HCT116 (cell line): Measurements from ENCODE around the gene EEFSEC. TPM values are rescaled to one million over a fixed set of nuclear protein-coding genes. Genes with fewer than 3 reads are reported as not detected.

Experiments used
- ATAC-seq: fragments of 200-7000 bp; cut with Tn5 transposase; 2 replicates; pipeline ENCODE4 v1.9.1; 2020; ENCODE audit warnings: mild to moderate bottlenecking, moderate library complexity
- BruUV-seq: library from RNA; stranded (reverse); fragments of 400-500 nt; replicated peaks from 2 replicates; lab custom pipeline; 2021; lab: Mats Ljungman, UMichigan
- CTCF ChIA-PET: fragments of 300-600 bp; sonication (Branson Sonifier 250); formaldehyde crosslinking; loops from one replicate; lab custom pipeline; 2021; ENCODE audit warnings: antibody characterized with exemption; lab: Charles Lee
- POLR2A ChIA-PET: fragments of 300-600, 350-600 bp; sonication (Branson Sonifier 250); formaldehyde crosslinking; loops from one replicate; lab custom pipeline; 2021; ENCODE audit warnings: antibody characterized with exemption; lab: Charles Lee
- RAD21 ChIA-PET, 2 experiments: fragments of 300-600 bp; sonication (Branson Sonifier 250); formaldehyde crosslinking; loops; one replicate each; lab custom pipeline; 2023; ENCODE audit warnings: low total read pairs in 2 of 2; ENCODE audit not compliant: uncharacterized antibody in 2 of 2, unreplicated experiment in 2 of 2, low non-redundant PET in 1 of 2; lab: Charles Lee
- DNase-seq: peaks from one replicate; pipeline ENCODE4 v3.0.0-alpha.2; 2010; ENCODE audit warnings: low read depth, low spot score
- H2AFZ ChIP-seq: fragments of 200-600 bp; shearing (Covaris generic), sonication (generic); 2 replicates; pipeline ENCODE4 v1.6.1; 2017; ENCODE audit warnings: low read depth, mixed run types, mixed read lengths, antibody characterized with exemption, low read length; ENCODE audit not compliant: poor library complexity, severe bottlenecking
- H3K27ac ChIP-seq: 2 replicates; pipeline ENCODE4 v1.5.1; 2012; ENCODE audit warnings: low read depth, low read length
- H3K27me3 ChIP-seq: fragments of 200-600 bp; sonication (generic); 2 replicates; pipeline ENCODE4 v1.6.1; 2016; ENCODE audit warnings: mixed run types, low read length, mixed read lengths; ENCODE audit not compliant: insufficient read depth
- H3K36me3 ChIP-seq, 2 experiments: fragments of 200-500 bp in 1 of 2; fragments of 200-600 bp in 1 of 2; sonication (Bioruptor generic) in 1 of 2; sonication (generic) in 1 of 2; 2 replicates each; pipeline versions ENCODE4 v1.5.1 to v1.6.1; 2014 to 2016; ENCODE audit warnings: low read length in 2 of 2, inconsistent platforms in 1 of 2, mixed read lengths in 1 of 2, mixed run types in 1 of 2; ENCODE audit not compliant: insufficient read depth in 2 of 2, control insufficient read depth in 1 of 2
- H3K4me1 ChIP-seq, 2 experiments: fragments of 200-600 bp in 1 of 2; sonication (generic) in 1 of 2; 2 replicates each; pipeline versions ENCODE4 v1.5.1 to v1.6.1; 2012 to 2017; ENCODE audit warnings: low read length in 2 of 2, inconsistent platforms in 1 of 2, mild to moderate bottlenecking in 1 of 2, mixed read lengths in 1 of 2, mixed run types in 1 of 2, moderate library complexity in 1 of 2; ENCODE audit not compliant: insufficient read depth in 2 of 2, control insufficient read depth in 1 of 2
- H3K4me2 ChIP-seq: fragments of 200-600 bp; sonication (generic); 2 replicates; pipeline ENCODE4 v1.6.1; 2017; ENCODE audit warnings: mixed run types, low read length, mixed read lengths
- H3K4me3 ChIP-seq, 2 experiments: fragments of 200-600 bp in 1 of 2; sonication (generic) in 1 of 2; replicated peaks in 1 of 2; 2 replicates each; pipeline ENCODE4 v1.5.1; 2011 to 2016; ENCODE audit warnings: low read length in 2 of 2, control low read depth in 1 of 2, low read depth in 1 of 2, mild to moderate bottlenecking in 1 of 2, mixed read lengths in 1 of 2, mixed run types in 1 of 2
- H3K79me2 ChIP-seq: fragments of 200-600 bp; sonication (generic); 2 replicates; pipeline ENCODE4 v1.6.1; 2017; ENCODE audit warnings: mild to moderate bottlenecking, mixed run types, low read length, moderate library complexity, mixed read lengths; ENCODE audit not compliant: insufficient read depth
- H3K9ac ChIP-seq: fragments of 200-600 bp; sonication (generic); 2 replicates; pipeline ENCODE4 v1.6.1; 2016; ENCODE audit warnings: low read length, mixed read lengths
- H3K9me2 ChIP-seq: fragments of 200-600 bp; sonication (generic), shearing (Covaris generic); 2 replicates; pipeline ENCODE4 v1.6.1; 2017; ENCODE audit warnings: mixed run types, mild to moderate bottlenecking, moderate library complexity; ENCODE audit not compliant: insufficient read depth
- H3K9me3 ChIP-seq, 2 experiments: fragments of 200-500 bp in 1 of 2; fragments of 200-600 bp in 1 of 2; sonication (Bioruptor generic) in 1 of 2; sonication (generic) in 1 of 2; 2 replicates each; pipeline ENCODE4 v1.6.1; 2014 to 2017; ENCODE audit warnings: low read length in 2 of 2, mixed read lengths in 2 of 2, inconsistent platforms in 1 of 2, low read depth in 1 of 2, mild to moderate bottlenecking in 1 of 2, mixed run types in 1 of 2, moderate library complexity in 1 of 2; ENCODE audit not compliant: control insufficient read depth in 1 of 2, insufficient read depth in 1 of 2
- H4K20me1 ChIP-seq: fragments of 200-600 bp; sonication (generic), shearing (Covaris generic); 2 replicates; pipeline ENCODE4 v1.6.1; 2017; ENCODE audit warnings: mixed run types, mild to moderate bottlenecking, moderate library complexity; ENCODE audit not compliant: insufficient read depth
- CBX3 ChIP-seq: IDR thresholded peaks from 2 replicates; pipeline ENCODE4 v1.6.1; 2012; ENCODE audit warnings: low read depth
- CEBPB ChIP-seq: IDR thresholded peaks from 2 replicates; pipeline ENCODE4 v1.6.1; 2012; ENCODE audit warnings: low read depth
- EGR1 ChIP-seq: IDR thresholded peaks from 2 replicates; pipeline ENCODE4 v1.6.1; 2012; ENCODE audit warnings: low read depth
- ELF1 ChIP-seq: IDR thresholded peaks from 2 replicates; pipeline ENCODE4 v1.6.1; 2012; ENCODE audit warnings: low read depth, borderline replicate concordance
- EZH2 ChIP-seq: fragments of 200-600 bp; sonication (generic); IDR thresholded peaks from 2 replicates; pipeline ENCODE4 v1.6.1; 2017; ENCODE audit warnings: antibody characterized with exemption, mixed run types
- JUND ChIP-seq: IDR thresholded peaks from 2 replicates; pipeline ENCODE4 v1.6.1; 2012
- POLR2A ChIP-seq: IDR thresholded peaks from 2 replicates; pipeline ENCODE4 v1.7.0; 2011; ENCODE audit warnings: borderline replicate concordance; ENCODE audit not compliant: insufficient read depth, insufficient read length; ENCODE audit errors: extremely low read depth
- POLR2AphosphoS5 ChIP-seq: IDR thresholded peaks from 2 replicates; pipeline ENCODE4 v1.6.1; 2011; ENCODE audit warnings: mild to moderate bottlenecking, low read depth, low read length, moderate library complexity
- RAD21 ChIP-seq: IDR thresholded peaks from 2 replicates; pipeline ENCODE4 v1.6.1; 2012; ENCODE audit warnings: low read depth, mild to moderate bottlenecking
- SIN3A ChIP-seq: IDR thresholded peaks from 2 replicates; pipeline ENCODE4 v1.6.1; 2012; ENCODE audit warnings: low read depth
- SP1 ChIP-seq: IDR thresholded peaks from 2 replicates; pipeline ENCODE4 v1.6.1; 2012; ENCODE audit warnings: low read depth
- SRF ChIP-seq: IDR thresholded peaks from 2 replicates; pipeline ENCODE4 v1.6.1; 2012; ENCODE audit warnings: low read depth
- TCF7L2 ChIP-seq: IDR thresholded peaks from 2 replicates; pipeline ENCODE4 v1.7.0; 2011; ENCODE audit warnings: borderline replicate concordance, inconsistent platforms; ENCODE audit not compliant: insufficient read depth, insufficient read length; ENCODE audit errors: extremely low read depth
- YY1 ChIP-seq: IDR thresholded peaks from 2 replicates; pipeline ENCODE4 v1.6.1; 2011; ENCODE audit warnings: low read length, low read depth, moderate library complexity, mild to moderate bottlenecking; ENCODE audit not compliant: insufficient replicate concordance; ENCODE audit errors: extremely low read depth
- intact Hi-C: fragments of 100-400 bp; cut with micrococcal nuclease; formaldehyde crosslinking; loops from 2 replicates; pipeline ENCODE4 v1.10.0; 2022
- total RNA-seq: library from RNA; stranded (reverse); gene quantifications from one replicate; pipeline ENCODE4 v1.2.1, GENCODE V29; 2021; ENCODE audit not compliant: unreplicated experiment
- TF ChIP-seq, protein P1 (sequence below): IDR thresholded peaks from 2 replicates; pipeline ENCODE4 v1.6.1; 2012
- TF ChIP-seq, protein P2 (sequence below): IDR thresholded peaks from 2 replicates; pipeline ENCODE4 v1.6.1; 2012
- TF ChIP-seq, protein P3 (sequence below): IDR thresholded peaks from 2 replicates; pipeline ENCODE4 v1.6.1; 2012; ENCODE audit warnings: low read depth

EEFSEC gene
- total RNA-seq, 1 experiment from 2014 or later = 16.1 TPM

DNA sequence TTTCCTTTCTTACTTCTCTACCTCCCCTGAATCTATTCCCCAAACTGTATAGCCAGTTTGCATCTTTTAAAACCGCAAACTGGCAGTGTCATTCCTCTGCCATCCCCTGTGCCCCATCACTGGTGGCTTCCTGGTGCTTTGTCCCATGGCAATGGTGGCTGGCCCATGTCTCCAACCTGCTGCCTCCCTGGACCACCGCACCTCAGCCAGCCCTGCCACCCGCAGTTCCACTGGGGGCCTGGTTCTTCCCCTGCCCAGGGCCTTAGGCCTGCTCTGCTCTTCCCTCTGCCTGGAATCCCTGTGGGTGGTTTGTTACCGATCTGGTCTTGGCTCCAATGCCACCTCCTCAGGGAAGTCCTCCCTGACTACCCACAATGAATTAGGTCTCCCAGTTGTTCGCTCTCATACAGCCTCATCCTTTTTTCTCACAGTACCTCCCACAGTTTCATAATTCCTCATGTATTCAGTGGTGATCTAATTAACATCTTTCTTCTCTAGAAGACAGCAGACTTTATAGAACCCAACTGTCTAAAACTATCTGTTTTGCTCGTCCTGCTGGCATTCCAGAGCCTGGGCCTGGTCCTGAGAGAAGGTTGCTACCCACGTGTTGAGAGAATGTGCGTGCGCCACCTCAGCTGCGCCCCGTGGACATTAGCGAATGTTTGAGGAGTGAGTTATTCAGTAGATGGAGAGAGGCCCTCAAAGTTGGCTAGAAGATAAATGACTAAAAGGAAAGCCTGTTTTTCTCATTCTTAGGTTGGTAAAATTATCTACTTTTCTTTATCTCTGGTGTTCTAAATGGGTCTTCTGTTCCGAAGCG is 183.3 kb downstream of the EEFSEC start:
- Histone ChIP-seq H4K20me1 (no peaks in the 10 kb centered on the region), H3K36me3 (no peaks in the 10 kb centered on the region), H3K27ac (no peak overlapping the region), H3K9me3 (no peaks in the 10 kb centered on the region), H3K4me1 (peaks cover 2 to 4% of the 10 kb centered on the region in 2 experiments; a peak in 2 of 4 replicates), H3K9ac (no peak overlapping the region), H2AFZ (no peak overlapping the region), H3K27me3 (no peaks in the 10 kb centered on the region), H3K9me2 (no peaks in the 10 kb centered on the region), H3K79me2 (no peaks in the 10 kb centered on the region), H3K4me2 (no peak overlapping the region), H3K4me3 (no peak overlapping the region)
- CTCF ChIA-PET = no interaction called here
- ATAC-seq (no peak), DNase-seq (no peak)
- BruUV-seq = no TSS peak
- RAD21 ChIA-PET = no interaction called here
- POLR2A ChIA-PET = no interaction called here
- TF ChIP-seq, protein P1, sequence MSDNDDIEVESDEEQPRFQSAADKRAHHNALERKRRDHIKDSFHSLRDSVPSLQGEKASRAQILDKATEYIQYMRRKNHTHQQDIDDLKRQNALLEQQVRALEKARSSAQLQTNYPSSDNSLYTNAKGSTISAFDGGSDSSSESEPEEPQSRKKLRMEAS = no peak
- TF ChIP-seq YY1 (no peak), EGR1 (no peak), RAD21 (no peak), ELF1 (no peak), SRF (no peak), POLR2A (no peak)
- intact Hi-C loops = no loop called here

DNA sequence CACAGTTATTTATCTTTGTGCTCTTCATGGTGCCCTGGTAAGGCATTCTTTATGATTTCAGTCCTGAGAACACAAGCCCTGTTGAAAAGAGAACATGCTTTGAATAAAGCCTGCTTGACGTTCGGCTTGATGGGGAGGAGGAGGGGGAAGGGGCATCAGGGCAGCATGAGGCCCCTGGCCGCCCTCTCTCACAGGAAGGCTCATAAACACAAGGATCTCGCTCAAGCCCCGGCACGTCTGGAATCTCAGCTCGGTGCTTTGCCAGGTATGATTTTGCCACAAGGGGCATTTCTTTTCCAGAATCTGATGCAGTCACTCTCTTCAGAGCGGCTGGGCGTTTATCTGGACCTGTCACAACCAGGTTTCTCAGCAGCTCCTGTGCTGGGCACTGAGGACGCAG is 184.0 kb downstream of the EEFSEC start:
- POLR2A ChIA-PET = no interaction called here
- Histone ChIP-seq H3K9me3 (no peaks in the 10 kb centered on the region), H3K9me2 (no peaks in the 10 kb centered on the region), H4K20me1 (no peaks in the 10 kb centered on the region), H2AFZ (no peak overlapping the region), H3K9ac (no peak overlapping the region), H3K27me3 (no peaks in the 10 kb centered on the region), H3K27ac (no peak overlapping the region), H3K4me2 (no peak overlapping the region), H3K4me3 (no peak overlapping the region), H3K36me3 (no peaks in the 10 kb centered on the region), H3K79me2 (no peaks in the 10 kb centered on the region), H3K4me1 (peaks cover 2 to 4% of the 10 kb centered on the region in 2 experiments; a peak in 2 of 4 replicates)
- no peak for ATAC-seq
- CTCF ChIA-PET = no interaction called here
- no peak for DNase-seq
- no TSS peak for BruUV-seq
- RAD21 ChIA-PET = no interaction called here
- intact Hi-C loops = no loop called here
- TF ChIP-seq SIN3A = no peak
- no peak for TF ChIP-seq TCF7L2
- TF ChIP-seq POLR2AphosphoS5 = no peak
- TF ChIP-seq, protein P2, sequence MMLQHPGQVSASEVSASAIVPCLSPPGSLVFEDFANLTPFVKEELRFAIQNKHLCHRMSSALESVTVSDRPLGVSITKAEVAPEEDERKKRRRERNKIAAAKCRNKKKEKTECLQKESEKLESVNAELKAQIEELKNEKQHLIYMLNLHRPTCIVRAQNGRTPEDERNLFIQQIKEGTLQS = no peak
- TF ChIP-seq, protein P3, sequence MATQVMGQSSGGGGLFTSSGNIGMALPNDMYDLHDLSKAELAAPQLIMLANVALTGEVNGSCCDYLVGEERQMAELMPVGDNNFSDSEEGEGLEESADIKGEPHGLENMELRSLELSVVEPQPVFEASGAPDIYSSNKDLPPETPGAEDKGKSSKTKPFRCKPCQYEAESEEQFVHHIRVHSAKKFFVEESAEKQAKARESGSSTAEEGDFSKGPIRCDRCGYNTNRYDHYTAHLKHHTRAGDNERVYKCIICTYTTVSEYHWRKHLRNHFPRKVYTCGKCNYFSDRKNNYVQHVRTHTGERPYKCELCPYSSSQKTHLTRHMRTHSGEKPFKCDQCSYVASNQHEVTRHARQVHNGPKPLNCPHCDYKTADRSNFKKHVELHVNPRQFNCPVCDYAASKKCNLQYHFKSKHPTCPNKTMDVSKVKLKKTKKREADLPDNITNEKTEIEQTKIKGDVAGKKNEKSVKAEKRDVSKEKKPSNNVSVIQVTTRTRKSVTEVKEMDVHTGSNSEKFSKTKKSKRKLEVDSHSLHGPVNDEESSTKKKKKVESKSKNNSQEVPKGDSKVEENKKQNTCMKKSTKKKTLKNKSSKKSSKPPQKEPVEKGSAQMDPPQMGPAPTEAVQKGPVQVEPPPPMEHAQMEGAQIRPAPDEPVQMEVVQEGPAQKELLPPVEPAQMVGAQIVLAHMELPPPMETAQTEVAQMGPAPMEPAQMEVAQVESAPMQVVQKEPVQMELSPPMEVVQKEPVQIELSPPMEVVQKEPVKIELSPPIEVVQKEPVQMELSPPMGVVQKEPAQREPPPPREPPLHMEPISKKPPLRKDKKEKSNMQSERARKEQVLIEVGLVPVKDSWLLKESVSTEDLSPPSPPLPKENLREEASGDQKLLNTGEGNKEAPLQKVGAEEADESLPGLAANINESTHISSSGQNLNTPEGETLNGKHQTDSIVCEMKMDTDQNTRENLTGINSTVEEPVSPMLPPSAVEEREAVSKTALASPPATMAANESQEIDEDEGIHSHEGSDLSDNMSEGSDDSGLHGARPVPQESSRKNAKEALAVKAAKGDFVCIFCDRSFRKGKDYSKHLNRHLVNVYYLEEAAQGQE = no peak
- no peak for TF ChIP-seq EZH2
- no peak for TF ChIP-seq JUND
- no peak for TF ChIP-seq CEBPB
- no peak for TF ChIP-seq SP1
- no peak for TF ChIP-seq EGR1
- no peak for TF ChIP-seq ELF1
- TF ChIP-seq POLR2A = no peak
- TF ChIP-seq CBX3 = no peak
- no peak for TF ChIP-seq RAD21
